Activated effector memory CD4-positive, alpha-beta T cell treated with Interleukin-2 at 50 U/mL for 16 hours (primary cell): ENCODE data around the gene TCERG1L.
"Not testable (repeated sequence)": the region's sequence is repeated elsewhere in the genome, so short reads cannot be mapped to it uniquely, and the experiment has no call there.

Experiments
- DNase-seq: peaks from one replicate; pipeline ENCODE4 v3.0.0-alpha.2; 2020

TCERG1L gene

GRCh38 chr10:131116216-131116990 lies 195.1 kb downstream of the TCERG1L start:
- no peak for DNase-seq

- DNase-seq, result no peak
Measured at GRCh38 chr10:131115801-131116200, 195.7 kb downstream of the TCERG1L start.

GRCh38 chr10:131115321-131115720 lies 196.2 kb downstream of the TCERG1L start:
- no peak for DNase-seq

GRCh38 chr10:131114846-131115245 lies 196.7 kb downstream of the TCERG1L start:
- DNase-seq, result no peak

- DNase-seq, result no peak
Measured at GRCh38 chr10:131113709-131114291, 197.7 kb downstream of the TCERG1L start.

- no peak for DNase-seq
Measured at GRCh38 chr10:131113165-131113564, 198.4 kb downstream of the TCERG1L start.

- DNase-seq, result no peak
Measured at GRCh38 chr10:131112691-131113090, 198.8 kb downstream of the TCERG1L start.

GRCh38 chr10:131111471-131112080 lies 199.9 kb downstream of the TCERG1L start:
- DNase-seq, result no peak

GRCh38 chr10:131111007-131111406 lies 200.5 kb downstream of the TCERG1L start:
- no peak for DNase-seq

- no peak for DNase-seq
Measured at GRCh38 chr10:131110241-131110783, 201.2 kb downstream of the TCERG1L start.

- DNase-seq, result no peak
Measured at GRCh38 chr10:131109726-131110125, 201.8 kb downstream of the TCERG1L start.

- DNase-seq, result no peak
Measured at GRCh38 chr10:131109291-131109690, 202.2 kb downstream of the TCERG1L start.

GRCh38 chr10:131107970-131108369 lies 203.6 kb downstream of the TCERG1L start:
- DNase-seq, result no peak

GRCh38 chr10:131102676-131103075 lies 208.8 kb downstream of the TCERG1L start:
- DNase-seq, result no peak

- no peak for DNase-seq
Measured at GRCh38 chr10:131102147-131102546, 209.4 kb downstream of the TCERG1L start.

GRCh38 chr10:131100418-131101410 lies 210.8 kb downstream of the TCERG1L start:
- DNase-seq, result not testable (repeated sequence)

- no peak for DNase-seq
Measured at GRCh38 chr10:131099028-131099726, 212.3 kb downstream of the TCERG1L start.

- DNase-seq, result no peak
Measured at GRCh38 chr10:131098416-131098952, 213.0 kb downstream of the TCERG1L start.

- no peak for DNase-seq
Measured at GRCh38 chr10:131096031-131096430, 215.5 kb downstream of the TCERG1L start.

- no peak for DNase-seq
Measured at GRCh38 chr10:131095313-131095580, 216.3 kb downstream of the TCERG1L start.

- no peak for DNase-seq
Measured at GRCh38 chr10:131094527-131095312, 216.8 kb downstream of the TCERG1L start.
